ENCODE data around the gene ECPAS.
"Not testable (repeated sequence)": the region's sequence is repeated elsewhere in the genome, so short reads cannot be mapped to it uniquely, and the experiment has no call there.

ECPAS gene

DNA sequence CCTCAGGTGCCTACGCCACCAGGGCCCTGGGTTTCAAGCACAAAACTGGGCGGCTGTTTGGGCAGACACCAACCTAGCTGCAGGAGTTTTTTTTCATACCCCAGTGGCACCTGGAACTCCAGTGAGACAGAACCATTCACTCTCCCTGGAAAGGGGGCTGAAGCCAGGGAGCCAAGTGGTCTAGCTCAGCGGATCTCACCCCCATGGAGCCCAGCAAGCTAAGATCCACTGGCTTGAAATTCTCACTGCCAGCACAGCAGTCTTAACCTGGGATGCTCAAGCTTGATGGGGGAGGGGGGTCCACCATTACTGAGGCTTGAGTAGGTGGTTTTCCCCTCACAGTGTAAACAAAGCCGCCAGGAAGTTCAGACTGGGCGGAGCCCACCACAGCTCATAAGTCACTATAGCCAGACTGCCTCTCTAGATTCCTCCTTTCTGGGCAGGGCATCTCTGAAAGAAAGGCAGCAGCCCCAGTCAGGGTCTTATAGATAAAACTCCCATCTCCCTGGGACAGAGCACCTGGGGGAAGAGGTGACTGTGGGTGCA lies 149.8 kb downstream of the ECPAS start:
- DNase-seq (ENCODE audit: low spot score) = not testable (repeated sequence)

DNA sequence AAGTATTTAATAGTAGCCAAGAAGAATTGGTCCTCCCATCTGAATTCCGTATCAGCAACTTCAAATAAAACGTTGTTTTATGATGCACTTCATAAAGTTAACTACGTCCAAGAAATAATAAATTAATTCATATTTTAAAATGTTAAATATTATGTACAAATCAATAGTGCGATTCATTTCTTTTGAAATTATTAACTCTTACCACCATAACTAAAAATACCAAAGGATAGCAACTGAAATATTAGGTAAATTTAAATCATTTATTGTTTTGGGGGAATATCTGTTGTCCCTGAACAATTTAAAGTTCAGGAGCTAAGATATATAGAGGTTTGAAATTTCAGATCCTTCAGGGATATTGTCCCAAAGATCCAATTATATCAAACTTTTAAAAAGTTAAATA lies 154.1 kb downstream of the ECPAS start, which contains the start of gene OR2K2:
TSS of gene OR2K2 (minus strand) at position 101 of the 400 bp plus-strand sequence. CDS start 1,791 bp downstream, outside the sequence.
- DNase-seq (ENCODE audit: low spot score) = no peak

DNA sequence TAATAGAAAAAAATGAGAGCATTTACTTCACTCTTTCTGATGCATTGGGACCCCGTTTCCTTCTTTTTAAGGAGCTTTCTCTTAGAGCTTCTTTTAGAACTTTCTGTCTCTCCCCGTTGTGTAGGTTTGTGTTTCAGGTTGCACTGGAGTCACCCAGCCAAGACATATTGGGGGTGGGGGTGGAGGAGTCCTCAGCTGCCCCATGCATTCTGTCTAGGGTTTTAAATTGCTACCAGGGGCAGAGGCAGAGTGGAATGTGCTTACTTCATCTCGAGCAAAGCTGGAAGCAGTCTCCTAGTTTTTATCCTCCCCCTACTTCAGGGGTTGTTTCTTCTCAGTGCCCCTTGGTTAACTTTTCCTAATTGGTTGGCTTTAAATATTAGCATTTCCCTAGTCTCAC lies 163.6 kb downstream of the ECPAS start:
- no peak for DNase-seq (ENCODE audit: low spot score)

DNA sequence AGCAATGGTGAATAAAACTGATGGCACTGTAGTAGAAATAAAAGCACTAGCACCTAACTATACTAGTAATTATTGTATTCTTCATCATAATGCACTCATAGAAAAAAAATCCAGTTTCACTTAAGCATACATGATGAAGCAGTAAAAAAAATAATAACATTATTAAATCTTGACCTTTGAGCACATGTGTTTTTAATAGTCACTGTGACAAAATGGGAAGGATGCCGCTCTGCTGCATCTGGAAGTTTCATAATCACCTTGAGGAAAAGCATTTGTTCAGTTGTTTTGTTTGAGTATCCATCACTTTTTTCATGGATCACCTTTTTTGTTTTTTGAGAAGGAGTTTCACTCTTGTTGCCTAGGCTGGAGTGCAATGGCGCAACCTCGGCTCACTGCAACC lies 167.4 kb downstream of the ECPAS start:
- no peak for DNase-seq (ENCODE audit: low spot score)
